Keratinocyte (primary cell): ENCODE data around the gene WIPF3.

Experiments
- EZH2 ChIP-seq: IDR thresholded peaks from one replicate; pipeline ENCODE4 v1.6.1; 2012; ENCODE audit warnings: inconsistent platforms, mild to moderate bottlenecking, low read length, moderate library complexity
- TF ChIP-seq, protein P1 (sequence below), 3 experiments: IDR thresholded peaks in 1 of 3; conservative IDR thresholded peaks in 1 of 3; optimal IDR thresholded peaks in 1 of 3; 2 replicates in 2 of 3; 3 replicates in 1 of 3; pipeline versions ENCODE3 to v1.5.1; 2011; ENCODE audit warnings: low read length in 3 of 3, mild to moderate bottlenecking in 3 of 3, moderate library complexity in 2 of 3, control low read depth in 1 of 3, inconsistent platforms in 1 of 3; ENCODE audit not compliant: insufficient read depth in 2 of 3; ENCODE audit errors: extremely low read depth in 1 of 3

DNA sequence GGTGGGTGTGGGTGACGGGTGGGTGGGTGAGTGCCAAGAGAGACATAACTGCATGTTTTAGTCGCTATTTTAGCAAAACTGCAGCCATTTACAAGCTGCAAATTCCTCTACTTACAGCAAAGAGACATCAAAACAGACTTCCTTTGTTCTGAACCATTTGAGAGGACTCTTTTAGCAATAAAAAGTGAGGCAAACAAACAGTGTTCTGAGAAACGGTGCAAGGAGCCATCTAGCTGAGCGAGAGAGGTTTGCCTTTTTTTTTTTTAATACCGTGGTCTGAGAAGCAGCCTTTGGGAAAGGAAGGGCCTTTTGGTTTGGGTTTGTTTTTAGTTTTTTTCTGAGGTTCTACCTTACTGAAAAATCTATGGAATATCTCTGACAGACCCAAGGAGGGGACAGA is 120.4 kb downstream of the WIPF3 start:
- TF ChIP-seq EZH2: no peak
- TF ChIP-seq, protein P1, sequence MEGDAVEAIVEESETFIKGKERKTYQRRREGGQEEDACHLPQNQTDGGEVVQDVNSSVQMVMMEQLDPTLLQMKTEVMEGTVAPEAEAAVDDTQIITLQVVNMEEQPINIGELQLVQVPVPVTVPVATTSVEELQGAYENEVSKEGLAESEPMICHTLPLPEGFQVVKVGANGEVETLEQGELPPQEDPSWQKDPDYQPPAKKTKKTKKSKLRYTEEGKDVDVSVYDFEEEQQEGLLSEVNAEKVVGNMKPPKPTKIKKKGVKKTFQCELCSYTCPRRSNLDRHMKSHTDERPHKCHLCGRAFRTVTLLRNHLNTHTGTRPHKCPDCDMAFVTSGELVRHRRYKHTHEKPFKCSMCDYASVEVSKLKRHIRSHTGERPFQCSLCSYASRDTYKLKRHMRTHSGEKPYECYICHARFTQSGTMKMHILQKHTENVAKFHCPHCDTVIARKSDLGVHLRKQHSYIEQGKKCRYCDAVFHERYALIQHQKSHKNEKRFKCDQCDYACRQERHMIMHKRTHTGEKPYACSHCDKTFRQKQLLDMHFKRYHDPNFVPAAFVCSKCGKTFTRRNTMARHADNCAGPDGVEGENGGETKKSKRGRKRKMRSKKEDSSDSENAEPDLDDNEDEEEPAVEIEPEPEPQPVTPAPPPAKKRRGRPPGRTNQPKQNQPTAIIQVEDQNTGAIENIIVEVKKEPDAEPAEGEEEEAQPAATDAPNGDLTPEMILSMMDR (optimal IDR thresholded peaks at IDR 0.05 in 1 of 3, IDR thresholded peaks at IDR 0.05 in 1 of 3, conservative IDR thresholded peaks at IDR 0.05 in 1 of 3; ENCODE audit: extremely low read depth in 1 of 3, insufficient read depth in 2 of 3, low read length in 3 of 3): no peak
